Tibial nerve (tissue), 4 donors: ENCODE results near the gene ARMS2. TPM values are rescaled to one million over a fixed set of nuclear protein-coding genes. Genes with fewer than 3 reads are reported as not detected.

Source experiments
- DNase-seq, 2 donors: peaks; one replicate each; pipeline ENCODE4 v3.0.0-alpha.2; 2019; ENCODE audit warnings: low spot score in 2 of 2
- H3K27ac ChIP-seq, 4 donors: fragments of 200-600 bp; sonication (generic) in 3 of 4; one replicate each; pipeline ENCODE4 v1.5.1; 2017 to 2019; ENCODE audit warnings: mild to moderate bottlenecking in 1 of 4
- H3K27me3 ChIP-seq, 2 donors: fragments of 200-600 bp; sonication (generic) in 1 of 2; one replicate each; pipeline versions ENCODE4 v1.5.1 to v1.6.0; 2017 to 2019
- H3K36me3 ChIP-seq, 3 donors: fragments of 200-600 bp; sonication (generic); one replicate each; pipeline ENCODE4 v1.5.1; 2018 to 2019
- H3K4me1 ChIP-seq, 4 donors: fragments of 200-600 bp; sonication (generic) in 3 of 4; one replicate each; pipeline ENCODE4 v1.5.1; 2017 to 2019
- H3K4me3 ChIP-seq, 4 donors: fragments of 200-600 bp; sonication (generic) in 3 of 4; one replicate each; pipeline ENCODE4 v1.5.1; 2017 to 2019; ENCODE audit warnings: mild to moderate bottlenecking in 1 of 4, moderate library complexity in 1 of 4
- H3K9me3 ChIP-seq, 4 donors: fragments of 200-600 bp; sonication (generic) in 3 of 4; one replicate each; pipeline ENCODE4 v1.5.1; 2017 to 2019
- EP300 ChIP-seq, 2 donors: sonication (generic); formaldehyde crosslinking; IDR thresholded peaks; one replicate each; pipeline ENCODE4 v1.6.1; 2017; ENCODE audit warnings: antibody characterized with exemption in 2 of 2, mild to moderate bottlenecking in 1 of 2
- POLR2A ChIP-seq, 2 donors: fragments of 450-650 bp; IDR thresholded peaks; one replicate each; pipeline ENCODE4 v1.6.1; 2017; ENCODE audit warnings: antibody characterized with exemption in 2 of 2, mild to moderate bottlenecking in 2 of 2, moderate library complexity in 2 of 2
- WGBS, 2 donors: methylation state at CpG; one replicate each; pipeline ENCODE4 v1.1.5; 2018; 5-methylcytosine and 5-hydroxymethylcytosine counted together
- small RNA-seq: library from RNA; depleted of rRNA; stranded (forward); fragments of <200 nt; gene quantifications from one replicate; pipeline ENCODE3, GENCODE V24; 2016
- total RNA-seq, 4 donors: library from RNA; depleted of rRNA; stranded (reverse); fragments of >200 nt; gene quantifications; one replicate each; pipeline ENCODE4 v1.1.0, GENCODE V29; 2016
- TF ChIP-seq, protein P1 (sequence below), 5 experiments: fragments of 200-600 bp in 3 of 5; fragments of 450-650 bp in 2 of 5; sonication (generic) in 3 of 5; IDR thresholded peaks; one replicate each; pipeline ENCODE4 v1.5.1; 2016 to 2019; ENCODE audit warnings: antibody characterized with exemption in 5 of 5, mild to moderate bottlenecking in 3 of 5, moderate library complexity in 2 of 5

Gene ARMS2
- total RNA-seq, 4 donors from 2014 or later, result not detected

DNA sequence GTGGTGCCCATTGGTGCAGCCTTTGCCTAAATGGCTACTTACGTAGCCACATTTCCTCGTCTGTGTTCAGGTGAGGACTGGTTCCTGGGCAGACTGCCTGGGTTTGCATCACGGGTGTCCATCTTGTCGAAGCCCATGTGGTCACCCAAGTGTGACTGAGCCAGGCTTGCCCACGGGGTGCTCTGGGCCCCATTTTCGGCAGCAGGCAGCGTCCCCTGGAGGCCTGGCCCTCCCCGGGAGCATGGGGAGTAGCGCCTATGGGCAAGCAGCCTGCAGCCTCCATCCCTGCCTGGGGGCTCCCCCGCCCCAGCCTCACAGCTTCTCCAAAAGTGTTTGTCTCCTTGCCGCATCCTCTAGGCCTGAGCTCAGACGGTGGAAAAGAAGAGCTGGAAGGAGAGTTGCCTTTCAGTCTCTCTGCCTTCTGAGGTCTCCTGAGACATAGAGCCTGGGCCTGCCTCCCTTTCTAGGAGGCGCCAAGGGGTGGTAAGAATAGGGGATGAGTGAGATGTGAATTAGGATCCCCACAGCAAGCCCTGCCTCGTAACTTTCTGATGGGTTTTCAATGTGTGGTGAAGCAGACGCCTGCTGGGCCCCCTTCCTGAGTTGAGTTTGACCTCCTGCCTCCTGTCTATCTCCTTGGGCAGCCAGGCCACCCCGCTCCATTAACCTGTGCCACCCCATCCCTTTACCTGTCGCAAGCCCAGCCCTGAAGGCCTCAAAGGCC, 49.6 kb downstream of the ARMS2 start:
- DNase-seq, result no peak
- Histone ChIP-seq H3K4me1 (peaks cover 0 to 53% (median 6%) of the 10 kb centered on the region in 4 donors), H3K36me3 (peaks cover 0 to 40% (median 0%) of the 10 kb centered on the region in 3 donors), H3K27ac (peak overlapping the region in 3 of 4 donors; percentile 46 to 77 (median 65)), H3K9me3 (no peaks in the 10 kb centered on the region), H3K27me3 (no peaks in the 10 kb centered on the region), H3K4me3 (no peak overlapping the region)
- TF ChIP-seq EP300 (IDR thresholded peaks at IDR 0.05), result no peak
- TF ChIP-seq POLR2A (IDR thresholded peaks at IDR 0.05), result no peak
- TF ChIP-seq, protein P1, sequence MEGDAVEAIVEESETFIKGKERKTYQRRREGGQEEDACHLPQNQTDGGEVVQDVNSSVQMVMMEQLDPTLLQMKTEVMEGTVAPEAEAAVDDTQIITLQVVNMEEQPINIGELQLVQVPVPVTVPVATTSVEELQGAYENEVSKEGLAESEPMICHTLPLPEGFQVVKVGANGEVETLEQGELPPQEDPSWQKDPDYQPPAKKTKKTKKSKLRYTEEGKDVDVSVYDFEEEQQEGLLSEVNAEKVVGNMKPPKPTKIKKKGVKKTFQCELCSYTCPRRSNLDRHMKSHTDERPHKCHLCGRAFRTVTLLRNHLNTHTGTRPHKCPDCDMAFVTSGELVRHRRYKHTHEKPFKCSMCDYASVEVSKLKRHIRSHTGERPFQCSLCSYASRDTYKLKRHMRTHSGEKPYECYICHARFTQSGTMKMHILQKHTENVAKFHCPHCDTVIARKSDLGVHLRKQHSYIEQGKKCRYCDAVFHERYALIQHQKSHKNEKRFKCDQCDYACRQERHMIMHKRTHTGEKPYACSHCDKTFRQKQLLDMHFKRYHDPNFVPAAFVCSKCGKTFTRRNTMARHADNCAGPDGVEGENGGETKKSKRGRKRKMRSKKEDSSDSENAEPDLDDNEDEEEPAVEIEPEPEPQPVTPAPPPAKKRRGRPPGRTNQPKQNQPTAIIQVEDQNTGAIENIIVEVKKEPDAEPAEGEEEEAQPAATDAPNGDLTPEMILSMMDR (IDR thresholded peaks at IDR 0.05), result no peak
- 71 to 82% methylated on average over 13 to 14 of the region's 17 CpGs for WGBS, 2 donors

- WGBS, 2 donors, result 8 to 30% methylated on average over 5 to 6 of the region's 6 CpGs
- Histone ChIP-seq H3K9me3 (no peaks in the 10 kb centered on the region), H3K27ac (peak overlapping the region in 3 of 4 donors; percentile 46 to 77 (median 65)), H3K36me3 (peaks cover 0 to 45% (median 0%) of the 10 kb centered on the region in 3 donors), H3K27me3 (no peaks in the 10 kb centered on the region), H3K4me3 (no peak overlapping the region), H3K4me1 (peaks cover 0 to 47% (median 2%) of the 10 kb centered on the region in 4 donors)
- TF ChIP-seq EP300 (IDR thresholded peaks at IDR 0.05) (peak in 1 of 2 donors; percentile 85), POLR2A (IDR thresholded peaks at IDR 0.05) (no peak)
- TF ChIP-seq, protein P1 (IDR thresholded peaks at IDR 0.05), result no peak
- DNase-seq, result peak; percentile 82 to 84
Observed at GRCh38 chr10:122504610-122504950, 50.1 kb downstream of the ARMS2 start.

DNA sequence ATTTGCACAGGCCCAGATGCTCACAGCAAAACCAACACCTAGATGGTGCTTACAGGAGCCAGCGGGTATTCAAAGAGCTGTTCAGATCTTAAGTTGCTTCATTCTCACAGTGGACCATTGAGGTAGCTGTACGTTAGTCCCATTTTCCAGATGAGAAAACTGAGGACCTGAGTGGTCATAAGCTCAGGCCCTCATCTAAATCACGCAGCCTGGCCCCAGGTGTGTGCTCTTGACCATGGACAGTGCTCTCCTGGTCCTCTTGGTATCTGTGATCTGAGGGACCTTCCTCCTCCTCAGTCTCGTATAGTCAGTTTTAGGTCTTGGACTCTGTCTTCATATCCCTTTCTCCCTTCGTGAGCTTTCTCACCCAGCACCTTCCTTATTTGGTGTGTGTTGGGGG, 50.6 kb downstream of the ARMS2 start:
- Histone ChIP-seq H3K27ac (peak overlapping the region in 1 of 4 donors; percentile 34), H3K4me1 (peaks cover 0 to 43% (median 2%) of the 10 kb centered on the region in 4 donors), H3K9me3 (no peaks in the 10 kb centered on the region), H3K4me3 (no peak overlapping the region), H3K36me3 (peaks cover 0 to 50% (median 0%) of the 10 kb centered on the region in 3 donors), H3K27me3 (no peaks in the 10 kb centered on the region)
- no peak for DNase-seq
- 86 to 93% methylated on average over 5 of the region's 5 CpGs for WGBS, 2 donors
- no peak for TF ChIP-seq POLR2A (IDR thresholded peaks at IDR 0.05)
- TF ChIP-seq, protein P1 (IDR thresholded peaks at IDR 0.05), result no peak
- TF ChIP-seq EP300 (IDR thresholded peaks at IDR 0.05), result no peak

DNA sequence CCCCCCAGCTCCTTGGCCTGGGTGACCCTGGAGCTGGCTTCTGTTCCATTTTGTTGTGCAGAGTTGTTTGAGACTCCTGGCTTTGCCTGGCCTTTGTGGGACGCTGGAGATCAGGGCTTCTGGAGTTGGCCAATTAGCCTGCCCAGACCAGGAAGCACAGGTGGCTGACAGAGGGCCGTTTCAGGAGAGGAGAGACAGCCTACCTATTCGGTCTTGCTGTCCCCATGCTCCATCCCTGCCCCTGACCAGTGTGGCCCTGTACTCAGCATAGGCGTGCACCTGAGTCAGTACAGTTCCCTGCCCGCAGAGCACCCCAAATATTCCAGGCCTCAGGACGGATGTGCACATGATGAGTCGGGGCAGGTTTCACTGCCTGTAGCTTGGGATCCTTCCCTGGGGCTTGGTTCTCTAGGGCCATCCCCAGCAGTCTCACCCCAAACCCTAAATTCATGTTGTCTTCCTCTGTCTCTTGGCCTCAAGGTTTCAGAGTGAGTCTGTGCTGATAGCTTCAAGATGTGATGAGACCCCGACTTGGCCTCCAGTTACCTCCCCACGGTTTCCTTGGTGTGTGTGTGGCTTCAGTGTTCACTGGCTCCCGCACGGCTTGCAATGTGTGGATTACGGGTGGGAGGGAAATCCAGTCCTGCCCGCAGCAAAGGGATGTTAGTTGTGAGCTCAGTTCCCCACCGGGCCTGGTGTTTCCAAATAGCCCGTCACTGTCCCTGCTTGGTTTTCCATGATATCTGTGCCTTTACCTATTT, 51.6 kb downstream of the ARMS2 start:
- no peak for TF ChIP-seq POLR2A (IDR thresholded peaks at IDR 0.05)
- H3K4me1 ChIP-seq, result peaks cover 0 to 38% (median 2%) of the 10 kb centered on the region in 4 donors
- peak overlapping the region in 1 of 4 donors; percentile 34 for H3K27ac ChIP-seq
- H3K27me3 ChIP-seq, result no peaks in the 10 kb centered on the region
- WGBS, 2 donors, result 76 to 79% methylated on average over 14 to 15 of the region's 15 CpGs
- no peak overlapping the region for H3K4me3 ChIP-seq
- H3K36me3 ChIP-seq, result peaks cover 0 to 58% (median 0%) of the 10 kb centered on the region in 3 donors
- DNase-seq, result no peak
- no peaks in the 10 kb centered on the region for H3K9me3 ChIP-seq

Small RNAs within 50 kb of the gene (small RNA-seq; reads per million reads assigned to genes)
- not detected for gene MIR3941

Other genes with a start within 250 kb of the ARMS2 start
- gene BTBD16, start 183.4 kb upstream of the ARMS2 start, total RNA-seq, result 1 to 10 TPM in 1 of 4 donors, under 1 TPM in 1, not detected in 2; 0.42 to 1.2 TPM
- gene PLEKHA1, start 79.9 kb upstream of the ARMS2 start, total RNA-seq, result 10 to 100 TPM; 19.2 to 52.2 (median 35.0) TPM
- gene HTRA1, start 6.9 kb downstream of the ARMS2 start, total RNA-seq, result 100 to 1,000 TPM; 128 to 183 (median 173) TPM
- gene DMBT1, start 106.1 kb downstream of the ARMS2 start, total RNA-seq, result not detected
- not detected for gene C10orf120, start 245.2 kb downstream of the ARMS2 start, total RNA-seq